ENCODE results near the gene NCKAP5.

Gene NCKAP5

DNA sequence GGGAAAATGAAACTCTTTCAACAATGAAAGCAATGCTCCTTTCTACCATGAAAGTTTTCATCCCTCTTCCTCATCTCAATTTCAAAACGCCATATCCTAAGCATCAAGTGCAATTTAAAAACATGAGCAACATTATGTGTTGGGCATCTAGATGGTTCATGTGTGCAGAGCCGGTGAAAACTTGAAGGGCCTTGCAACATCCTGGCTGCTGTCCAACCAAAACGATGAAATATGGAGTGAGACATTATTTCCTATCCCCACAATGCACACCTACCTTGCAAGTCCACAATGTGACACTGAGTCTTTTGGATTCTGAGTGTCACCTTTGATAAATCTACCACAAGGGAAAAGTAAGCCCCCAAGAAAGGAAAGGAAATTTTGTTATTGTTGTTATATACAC is 110.0 kb downstream of the NCKAP5 start:
- no peak for DNase-seq (ENCODE audit: low spot score)

DNA sequence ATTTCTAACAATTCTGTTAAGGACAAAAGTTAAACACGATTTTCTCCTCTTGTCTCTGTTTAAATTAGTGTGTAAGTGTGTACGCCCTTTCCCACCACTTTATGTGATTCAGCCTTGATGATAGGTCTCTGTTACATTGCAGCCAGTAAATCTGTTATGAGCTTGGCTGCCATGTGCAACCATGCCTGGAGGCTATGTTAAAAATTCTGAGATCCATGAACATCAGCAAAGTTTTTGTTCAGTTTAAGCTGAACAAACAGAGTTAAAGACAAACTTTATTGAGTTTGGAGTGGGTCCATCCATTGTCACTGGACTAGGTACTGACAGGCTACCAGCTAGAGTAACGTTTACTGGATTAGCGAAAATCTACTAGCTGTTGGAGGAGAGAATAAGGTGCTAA is 110.4 kb downstream of the NCKAP5 start:
- DNase-seq (ENCODE audit: low spot score): no peak

DNA sequence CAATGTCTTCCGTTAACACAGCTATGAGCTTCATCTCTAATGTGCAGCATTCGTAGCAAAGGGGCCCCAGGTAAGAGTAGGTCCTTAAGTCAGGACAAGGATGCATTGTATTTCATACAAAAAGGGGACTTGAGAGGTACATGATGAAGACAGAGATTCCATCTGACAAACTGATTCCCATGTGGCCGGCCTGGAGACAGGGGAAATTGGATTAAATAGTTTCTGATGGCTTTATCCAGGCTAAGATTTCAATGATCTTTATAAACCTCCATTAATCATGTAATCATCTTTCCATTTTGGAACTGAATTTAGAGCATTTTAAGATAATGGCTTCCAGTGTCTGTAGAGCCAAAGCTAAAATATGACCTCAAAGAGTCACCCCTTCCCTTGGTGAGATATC is 111.3 kb downstream of the NCKAP5 start:
- DNase-seq (ENCODE audit: low spot score): no peak

DNA sequence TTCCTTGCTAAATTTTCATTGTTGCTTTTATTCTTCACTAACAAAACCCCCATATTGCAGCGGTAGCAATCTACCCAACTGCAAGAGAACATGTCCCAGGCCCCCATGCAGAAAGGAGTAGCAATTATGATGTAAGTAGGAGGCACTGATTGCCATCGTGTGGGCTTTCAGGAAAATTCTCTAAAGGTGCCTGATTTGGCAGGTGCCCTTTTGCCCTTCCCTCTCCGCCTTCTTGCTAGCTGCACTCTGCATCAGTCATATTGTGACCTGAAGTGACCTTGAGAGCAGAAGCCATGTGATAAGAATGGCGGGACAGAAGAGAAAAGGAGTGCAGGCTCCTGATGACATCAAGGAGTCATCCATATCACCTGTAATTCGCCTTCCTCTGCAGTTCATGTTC is 112.1 kb downstream of the NCKAP5 start:
- no peak for DNase-seq (ENCODE audit: low spot score)

DNA sequence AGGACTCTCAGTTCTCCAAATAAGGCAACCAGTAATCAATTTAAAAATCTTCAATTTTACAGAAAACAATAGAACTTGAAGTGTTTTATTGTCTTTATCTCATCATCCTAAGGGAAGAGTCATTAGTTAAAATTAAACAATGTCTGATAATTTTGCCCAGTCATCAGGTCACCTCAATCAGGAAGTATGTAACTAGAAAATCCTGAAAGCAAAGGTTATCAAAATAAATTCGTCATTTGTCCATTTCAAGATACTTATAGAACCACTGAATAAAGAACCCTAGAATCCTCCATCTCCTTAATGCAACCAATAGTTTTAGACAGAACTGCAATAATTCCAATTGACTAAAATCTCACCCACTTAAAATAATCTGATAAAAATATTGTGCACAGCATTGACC is 115.2 kb downstream of the NCKAP5 start:
- no peak for DNase-seq (ENCODE audit: low spot score)

DNA sequence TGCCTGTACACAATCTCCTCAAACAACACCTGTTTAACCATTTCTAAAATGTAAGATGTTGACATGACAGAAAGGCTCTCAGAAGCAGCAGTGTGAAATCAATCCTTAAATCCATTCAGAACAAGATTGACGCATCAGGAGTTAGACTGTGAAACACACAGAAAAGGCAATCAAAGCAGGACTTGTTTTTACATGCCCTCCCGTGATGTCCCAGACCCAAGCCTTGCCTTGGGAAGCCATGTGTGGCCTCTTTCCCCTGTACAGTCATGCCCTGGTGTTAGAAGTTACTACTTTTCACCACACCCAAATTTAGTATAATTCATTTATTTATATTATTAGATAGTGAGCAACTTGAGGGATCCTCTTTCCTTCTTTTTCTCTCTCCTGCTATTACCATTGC is 115.7 kb downstream of the NCKAP5 start:
- no peak for DNase-seq (ENCODE audit: low spot score)

DNA sequence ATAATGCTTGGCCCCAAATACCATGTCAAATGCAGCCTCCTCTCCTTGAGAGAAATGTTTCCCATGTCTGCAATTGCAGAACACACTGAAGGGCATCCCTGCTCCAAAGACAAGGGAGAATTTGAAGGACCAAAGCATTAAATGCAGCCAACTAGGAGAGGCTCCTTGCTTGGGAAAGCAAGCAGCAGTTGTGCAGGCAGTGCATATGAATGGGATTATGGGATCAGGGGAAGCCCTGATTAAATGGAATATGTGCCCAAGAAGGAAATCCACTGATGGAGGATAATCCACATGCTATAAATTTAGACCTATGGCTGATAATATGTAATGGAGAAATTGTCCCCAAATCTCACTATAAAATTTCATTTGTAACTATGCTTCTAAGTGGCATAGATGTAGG is 116.1 kb downstream of the NCKAP5 start:
- no peak for DNase-seq (ENCODE audit: low spot score)

DNA sequence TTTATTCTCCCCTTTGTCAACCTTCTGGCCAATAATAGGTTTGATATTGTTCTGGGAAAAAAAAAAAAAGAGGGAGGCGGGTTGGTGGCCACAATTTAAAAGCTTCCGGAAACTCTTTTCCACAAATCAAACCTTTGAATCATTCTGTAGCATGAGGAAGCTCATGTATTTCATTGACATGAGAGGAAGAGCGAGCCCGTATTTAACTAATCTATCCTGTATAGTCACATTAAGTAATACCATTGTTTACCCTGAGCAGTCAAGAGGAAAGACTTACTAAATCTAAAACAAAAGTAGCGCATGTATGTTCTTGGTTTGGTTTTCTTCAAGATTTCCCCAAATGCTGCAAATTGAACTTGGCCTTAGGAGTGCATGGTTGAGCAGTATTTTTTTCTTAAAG is 120.1 kb downstream of the NCKAP5 start:
- DNase-seq (ENCODE audit: low spot score): no peak

DNA sequence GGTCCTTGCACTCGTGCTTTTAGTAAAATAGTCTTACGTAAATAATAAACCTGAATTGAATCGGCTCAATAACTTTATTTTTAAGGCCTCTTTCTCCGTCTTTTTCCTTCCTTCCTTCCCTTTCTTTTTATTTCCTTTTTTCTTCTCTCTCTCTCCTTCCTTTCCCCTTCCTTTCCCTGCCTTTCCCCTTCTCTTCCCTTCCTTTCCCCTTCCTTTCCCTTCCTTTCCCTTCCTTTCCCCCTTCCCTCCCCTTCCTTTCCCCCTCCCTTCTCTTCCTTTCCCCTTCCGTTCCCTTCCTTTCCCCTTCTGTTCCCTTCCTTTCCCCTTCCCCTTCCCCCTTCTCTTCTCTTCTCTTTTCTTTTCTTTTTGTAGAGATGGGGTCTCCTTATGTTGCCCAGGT is 121.0 kb downstream of the NCKAP5 start:
- no peak for DNase-seq (ENCODE audit: low spot score)

DNA sequence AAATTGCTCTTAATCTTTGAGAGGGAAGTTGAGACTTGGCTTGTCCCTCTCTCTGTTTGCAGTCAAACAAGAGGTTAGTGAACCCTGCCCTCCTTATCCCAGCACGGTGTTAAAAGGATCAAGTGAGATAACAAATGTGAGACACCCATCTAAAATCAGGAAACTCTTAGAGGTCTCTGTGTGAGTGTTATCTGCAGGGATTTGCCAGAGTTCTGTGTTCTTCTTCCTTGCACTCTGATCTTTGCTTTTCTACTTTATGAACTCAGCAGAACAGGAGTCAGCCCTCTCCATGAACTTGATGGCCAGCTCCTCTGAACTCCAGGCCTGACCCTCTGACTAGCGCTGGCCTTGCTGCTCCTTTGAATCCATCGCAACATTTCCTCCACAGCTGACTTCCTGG is 123.8 kb downstream of the NCKAP5 start:
- DNase-seq (ENCODE audit: low spot score): no peak

DNA sequence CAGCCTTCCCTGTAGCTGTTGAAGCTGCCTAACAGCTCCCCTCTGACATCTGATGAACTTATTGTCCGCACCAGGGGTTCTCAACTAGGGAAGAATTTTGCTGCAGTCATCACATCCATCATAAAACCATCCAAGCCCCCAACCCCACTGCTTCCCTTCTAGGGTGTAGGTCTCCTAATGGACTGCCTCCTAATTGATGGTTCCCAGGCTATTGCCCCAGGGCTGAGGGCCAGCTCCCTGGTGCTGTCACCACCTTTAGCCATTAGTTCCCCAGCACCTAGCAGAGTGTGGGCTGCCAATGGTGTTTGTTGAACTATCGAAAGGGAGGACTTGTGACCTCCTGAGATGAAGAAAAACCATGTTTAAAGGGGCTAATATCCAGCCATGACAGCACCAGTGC is 125.9 kb downstream of the NCKAP5 start:
- DNase-seq (ENCODE audit: low spot score): no peak

DNA sequence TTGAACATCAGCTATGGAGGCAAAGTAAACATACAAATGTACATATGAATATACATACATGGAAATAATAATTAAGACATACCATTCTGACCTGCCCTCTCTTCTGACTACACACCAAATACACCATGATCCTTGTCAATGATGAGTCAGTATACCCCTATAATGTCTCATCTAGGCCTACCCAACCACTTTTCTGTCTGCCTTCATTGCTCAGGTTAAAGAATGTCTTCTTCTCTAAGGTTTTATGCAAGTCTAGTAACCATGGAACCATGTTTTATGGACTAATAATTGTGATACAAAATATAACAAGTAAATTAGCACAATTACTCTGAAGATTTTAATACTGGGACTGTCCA is 128.7 kb downstream of the NCKAP5 start:
- no peak for DNase-seq (ENCODE audit: low spot score)

DNA sequence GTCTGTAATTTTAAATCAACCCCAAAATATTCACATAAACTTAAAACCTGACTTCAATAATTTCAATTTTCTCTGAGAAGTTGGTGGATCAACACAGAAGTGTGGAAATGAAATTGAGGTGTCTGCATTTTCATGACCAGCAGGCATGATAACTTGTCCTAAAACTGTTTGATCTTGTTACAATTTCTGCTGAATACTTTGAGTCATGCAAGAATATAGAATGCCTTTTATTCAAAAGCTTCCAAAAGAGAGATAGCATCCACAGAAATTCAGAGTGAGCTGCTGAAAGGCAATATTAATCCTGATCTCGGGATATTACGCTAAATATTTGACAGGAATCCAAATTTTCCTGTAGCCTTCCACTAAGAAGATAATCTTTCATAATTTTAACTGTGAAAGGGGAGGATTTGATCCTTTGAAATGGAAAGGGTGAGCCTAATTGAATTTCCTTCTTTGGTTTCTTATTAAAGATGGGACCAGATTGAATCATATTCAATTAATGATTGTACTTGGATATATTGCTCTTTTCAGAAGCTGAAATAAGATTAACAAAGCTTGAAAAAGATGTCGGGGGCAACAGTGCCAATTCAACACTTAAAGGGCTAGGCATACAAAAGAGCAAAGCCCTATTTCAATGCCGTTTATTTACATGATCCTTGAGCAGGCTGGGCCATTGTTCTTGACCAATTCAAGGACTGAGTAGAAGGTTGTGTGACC is 129.3 kb downstream of the NCKAP5 start:
- no peak for DNase-seq (ENCODE audit: low spot score)

DNA sequence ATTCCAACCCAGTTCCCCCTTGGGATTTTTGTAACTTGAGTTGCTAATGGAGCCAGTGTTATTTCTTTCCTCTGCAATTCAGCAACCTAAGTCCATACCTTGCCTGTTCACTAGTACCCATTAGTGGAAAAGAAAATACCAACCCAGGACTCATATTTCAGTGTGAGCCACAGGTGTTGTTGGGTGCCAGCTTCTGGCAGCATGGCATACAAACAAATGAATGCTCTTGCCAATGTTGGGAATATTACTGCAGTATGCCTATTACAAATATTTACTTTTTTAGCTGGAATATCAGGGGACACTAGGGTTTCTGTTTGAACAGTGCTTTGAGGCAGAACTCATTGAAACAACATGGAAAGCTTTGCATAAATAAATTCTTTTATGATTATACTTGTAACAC is 130.2 kb downstream of the NCKAP5 start:
- no peak for DNase-seq (ENCODE audit: low spot score)

DNA sequence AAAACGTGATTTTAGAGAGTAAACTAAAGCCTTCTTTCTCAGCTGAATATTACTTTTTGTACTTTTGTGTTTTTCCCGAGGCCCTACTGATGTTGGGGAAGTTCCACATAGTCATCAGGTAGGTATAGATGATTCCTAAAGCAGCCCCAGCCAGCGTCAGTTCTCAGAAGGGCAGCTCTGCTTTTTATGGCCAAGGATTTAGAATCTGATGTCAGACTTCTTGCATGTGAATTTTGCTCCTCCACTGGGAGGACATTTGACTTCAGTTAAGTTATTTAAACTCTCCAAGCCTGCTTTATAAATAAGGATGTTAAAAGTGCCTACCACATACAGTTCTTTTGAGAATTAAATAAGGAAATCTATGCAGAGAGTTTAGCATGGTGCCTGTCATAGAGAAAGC is 130.8 kb downstream of the NCKAP5 start:
- no peak for DNase-seq (ENCODE audit: low spot score)

DNA sequence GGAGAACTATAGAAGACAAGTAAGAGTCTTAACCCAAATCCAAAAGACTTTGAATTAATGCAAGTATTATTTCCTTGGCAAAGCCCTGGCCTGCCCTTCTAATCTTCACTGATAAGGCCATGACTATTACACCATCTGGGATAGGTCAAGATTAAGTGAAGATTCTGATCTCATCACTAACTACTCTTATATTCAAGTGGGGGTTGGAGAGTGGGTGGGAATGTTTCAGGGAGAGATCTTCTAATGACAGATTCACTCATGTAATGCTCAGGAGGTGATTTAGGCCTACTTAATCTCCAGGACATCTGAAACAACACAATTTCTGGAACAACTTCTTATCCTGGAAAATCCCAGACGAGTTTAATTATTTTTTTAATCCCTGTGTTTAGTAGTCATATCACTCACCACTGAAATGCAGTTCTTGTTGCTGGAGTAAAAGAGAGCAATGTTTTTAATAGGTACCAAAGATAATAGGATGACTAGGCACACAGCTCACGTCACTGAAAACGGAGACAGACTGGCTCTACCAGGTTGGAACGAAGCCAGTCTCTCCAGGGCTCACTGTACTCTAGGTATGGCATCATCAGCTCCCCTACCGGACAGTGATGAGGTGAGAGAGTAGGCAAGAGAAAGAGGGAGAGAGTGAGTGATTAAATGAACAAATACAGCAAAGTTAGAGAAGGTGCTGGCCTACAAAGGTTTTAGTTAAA is 133.1 kb downstream of the NCKAP5 start:
- no peak for DNase-seq (ENCODE audit: low spot score)

DNA sequence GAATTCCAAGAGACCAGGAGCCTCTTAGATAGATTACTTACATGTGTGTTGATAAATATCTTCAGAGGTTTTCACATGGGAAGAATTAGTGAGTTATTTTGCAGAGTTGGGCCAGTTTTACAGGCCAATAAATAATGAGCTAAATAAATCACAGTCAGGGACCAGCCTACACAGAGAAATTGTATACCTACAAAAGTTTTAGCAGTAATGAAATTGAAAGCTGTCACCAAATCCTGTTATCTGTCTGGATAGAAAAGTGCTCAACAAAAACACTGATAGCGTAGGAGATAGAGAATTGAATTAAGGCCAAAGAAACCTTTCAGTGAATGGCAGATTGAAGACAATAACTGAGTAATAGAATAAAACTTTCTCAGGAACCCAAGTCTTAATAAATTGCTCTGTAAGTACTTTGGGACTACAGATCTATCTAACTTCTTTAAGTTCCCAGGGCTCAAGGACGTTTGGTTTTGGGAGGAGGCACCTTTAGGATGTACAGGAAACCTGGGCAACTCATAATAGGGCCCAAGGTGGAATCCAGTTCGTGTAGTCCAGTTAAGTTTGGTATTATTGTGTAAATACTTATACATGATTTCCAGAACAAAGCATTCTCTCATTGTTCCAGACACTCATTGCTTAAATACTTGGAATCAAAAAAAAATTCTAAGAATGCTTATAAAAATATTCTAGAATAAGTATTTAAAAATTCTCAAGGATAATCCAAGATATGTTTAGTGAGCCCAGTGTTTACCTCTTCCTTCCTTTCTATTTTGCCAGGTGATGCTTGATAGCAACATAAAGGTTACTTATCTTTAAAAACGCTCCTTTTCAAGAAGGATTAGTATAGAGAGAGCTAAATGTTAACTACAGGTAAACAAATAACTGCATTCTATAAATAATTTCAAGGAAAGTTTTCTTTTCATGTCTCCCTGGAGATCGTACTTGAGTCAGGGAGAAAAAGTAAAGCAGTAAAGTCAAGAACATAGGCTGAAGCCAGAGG is 134.5 kb downstream of the NCKAP5 start:
- DNase-seq (ENCODE audit: low spot score): no peak

DNA sequence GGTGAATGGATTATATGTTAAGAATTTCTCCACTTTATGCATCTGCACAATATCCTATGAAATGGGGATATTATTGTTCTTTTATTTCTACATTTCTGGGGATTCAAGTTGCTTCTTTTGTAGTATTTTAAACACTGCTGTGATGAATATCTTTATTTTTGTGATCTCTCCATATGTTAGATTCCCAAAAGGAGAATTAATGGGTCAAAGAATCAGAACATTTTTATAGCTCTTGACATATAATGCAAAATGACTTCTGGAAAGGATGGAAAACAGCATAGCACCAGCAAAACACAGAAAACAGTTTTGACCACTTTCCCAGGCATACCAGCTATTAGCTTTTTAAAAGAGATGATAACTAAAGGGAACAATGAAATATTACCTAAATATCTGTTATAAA is 135.5 kb downstream of the NCKAP5 start:
- DNase-seq (ENCODE audit: low spot score): no peak

DNA sequence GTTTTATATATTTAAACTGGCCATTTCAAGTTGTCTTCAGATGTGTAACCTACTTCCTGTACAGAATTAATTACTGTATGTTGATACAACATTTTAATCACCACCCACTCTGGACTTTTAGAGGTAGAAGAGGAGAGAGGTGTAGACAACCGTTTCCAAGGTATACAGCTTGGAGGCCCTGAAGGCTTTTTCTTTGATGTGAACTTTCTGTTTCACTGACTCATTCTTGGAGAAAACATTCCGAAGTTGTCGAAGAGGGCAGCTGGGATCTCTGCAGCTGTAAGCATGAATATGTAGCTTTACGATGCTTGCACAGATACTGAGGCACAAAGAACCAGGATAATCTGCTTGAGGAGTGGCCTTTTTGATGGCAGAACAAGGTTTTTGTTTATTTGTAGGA is 137.0 kb downstream of the NCKAP5 start:
- peak; percentile 22 for DNase-seq (ENCODE audit: low spot score)

DNA sequence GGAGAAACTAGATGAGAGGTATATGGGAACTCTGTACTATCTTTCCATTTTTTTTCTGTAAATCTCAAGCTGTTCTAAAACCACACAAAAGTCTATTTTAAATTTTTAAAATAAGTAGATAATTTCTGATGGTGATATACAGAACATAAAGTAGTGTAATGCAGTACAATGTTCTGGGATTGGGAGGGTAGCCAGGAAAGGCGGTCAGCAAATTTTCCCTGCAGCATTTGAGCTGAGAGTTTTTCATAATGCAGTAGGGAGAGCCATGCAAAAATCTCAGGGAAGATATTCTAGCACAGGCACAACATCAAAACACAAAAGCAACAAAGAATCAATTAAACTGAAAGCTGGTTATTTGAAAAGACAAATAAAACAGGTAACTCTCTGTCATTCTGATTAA is 141.5 kb downstream of the NCKAP5 start:
- DNase-seq (ENCODE audit: low spot score): no peak

DNA sequence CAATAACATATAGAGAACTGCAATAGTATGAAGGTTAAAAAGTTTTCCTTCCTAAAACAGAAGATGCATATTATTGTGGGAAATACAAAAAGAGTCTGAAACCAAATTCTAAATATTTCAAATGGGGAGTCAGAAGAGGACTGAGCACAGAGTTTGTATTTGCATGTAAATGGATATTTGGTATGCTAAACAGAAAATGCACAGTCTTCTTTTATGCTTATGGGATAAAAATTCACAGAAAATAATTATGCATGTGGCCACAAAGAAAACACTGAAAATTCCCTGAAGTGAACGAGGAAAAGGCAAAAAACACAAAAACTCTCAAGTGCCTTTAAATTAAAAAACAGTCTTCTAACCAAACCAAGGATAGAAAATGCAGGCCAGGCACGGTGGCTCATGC is 142.7 kb downstream of the NCKAP5 start:
- DNase-seq (ENCODE audit: low spot score): no peak

DNA sequence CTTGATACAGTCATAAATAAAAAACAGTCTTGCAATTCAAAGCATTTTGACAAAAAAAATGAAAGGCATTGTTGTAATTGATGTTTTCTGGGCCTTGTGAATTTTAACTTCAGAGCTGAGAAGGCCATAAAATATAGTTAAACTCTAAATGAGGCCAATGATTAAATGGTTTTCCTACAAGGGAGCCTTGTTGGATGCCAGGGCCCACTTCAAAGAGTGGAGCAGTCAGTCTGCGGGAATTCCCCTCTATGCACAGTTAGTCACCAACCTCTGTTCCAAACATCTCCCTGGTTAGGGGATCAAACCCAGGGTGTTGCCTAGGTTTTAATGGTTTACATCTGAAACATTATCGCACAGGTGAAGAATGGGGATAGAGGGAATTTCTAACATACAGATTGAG is 143.4 kb downstream of the NCKAP5 start:
- DNase-seq (ENCODE audit: low spot score): peak; percentile 74

DNA sequence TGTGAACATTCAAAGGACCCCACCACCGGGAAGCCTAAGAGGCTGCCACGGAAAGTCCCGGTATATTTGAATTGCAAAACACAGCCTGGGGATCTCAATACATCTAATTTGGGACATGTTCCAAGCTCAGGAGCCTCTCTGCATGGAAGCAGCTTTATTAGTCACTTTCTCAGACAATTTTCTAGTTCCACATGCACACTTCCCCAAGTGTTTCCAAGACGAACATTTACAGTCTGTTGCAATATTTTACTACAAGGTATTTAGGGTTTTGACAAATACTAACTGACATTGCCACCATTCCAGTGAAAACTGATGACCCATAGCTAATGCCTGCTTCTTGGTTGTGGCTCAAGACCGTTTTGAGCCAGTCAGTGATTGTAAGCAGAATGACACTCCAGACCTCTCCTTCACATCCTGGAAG is 145.3 kb downstream of the NCKAP5 start:
- no peak for DNase-seq (ENCODE audit: low spot score)

Data from SW480 (cell line).